Keratinocyte (primary cell): ENCODE results near the gene SIAE.

Source experiments
- EZH2 ChIP-seq: IDR thresholded peaks from one replicate; pipeline ENCODE4 v1.6.1; 2012; ENCODE audit warnings: inconsistent platforms, mild to moderate bottlenecking, low read length, moderate library complexity
- TF ChIP-seq, protein P1 (sequence below), 3 experiments: IDR thresholded peaks in 1 of 3; conservative IDR thresholded peaks in 1 of 3; optimal IDR thresholded peaks in 1 of 3; 2 replicates in 2 of 3; 3 replicates in 1 of 3; pipeline versions ENCODE3 to v1.5.1; 2011; ENCODE audit warnings: low read length in 3 of 3, mild to moderate bottlenecking in 3 of 3, moderate library complexity in 2 of 3, control low read depth in 1 of 3, inconsistent platforms in 1 of 3; ENCODE audit not compliant: insufficient read depth in 2 of 3; ENCODE audit errors: extremely low read depth in 1 of 3

DNA sequence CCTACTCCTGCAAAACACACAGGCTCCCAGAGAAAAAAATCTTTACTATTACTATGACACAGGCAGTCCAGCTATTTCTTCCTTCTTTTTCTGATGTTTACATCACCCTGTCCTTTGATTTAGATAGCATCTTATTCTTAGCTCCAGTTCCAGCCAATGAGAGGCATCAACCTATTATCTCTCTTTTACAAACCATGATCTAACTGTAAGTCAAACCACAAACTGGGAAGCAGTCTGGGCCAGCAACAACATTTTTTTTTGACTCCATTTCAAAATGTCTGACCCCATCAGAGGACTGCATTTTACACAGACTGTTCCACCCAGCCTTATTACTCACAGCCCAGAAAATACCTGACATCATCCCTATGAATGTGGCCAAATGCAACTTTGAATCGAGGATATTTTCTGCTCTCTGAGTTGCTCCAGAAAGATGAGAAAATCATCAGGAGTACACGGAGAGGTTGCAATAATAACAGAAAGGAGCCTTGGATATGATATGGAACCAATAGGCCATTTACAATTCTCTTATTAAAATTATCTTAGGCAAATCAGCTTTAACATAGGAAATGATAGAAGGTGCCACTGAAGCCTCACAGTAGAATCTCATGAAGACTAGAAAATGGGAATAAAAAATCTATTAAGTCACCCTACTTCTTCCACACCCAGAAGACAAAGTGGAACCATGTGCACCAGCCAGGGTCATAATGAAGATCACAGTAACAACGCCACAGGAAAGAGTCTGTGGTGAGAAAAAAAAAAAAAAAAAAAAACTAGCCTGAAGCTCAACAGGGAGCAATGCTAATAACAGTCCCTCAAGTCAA, 29.7 kb downstream of the SIAE start:
- TF ChIP-seq, protein P1, sequence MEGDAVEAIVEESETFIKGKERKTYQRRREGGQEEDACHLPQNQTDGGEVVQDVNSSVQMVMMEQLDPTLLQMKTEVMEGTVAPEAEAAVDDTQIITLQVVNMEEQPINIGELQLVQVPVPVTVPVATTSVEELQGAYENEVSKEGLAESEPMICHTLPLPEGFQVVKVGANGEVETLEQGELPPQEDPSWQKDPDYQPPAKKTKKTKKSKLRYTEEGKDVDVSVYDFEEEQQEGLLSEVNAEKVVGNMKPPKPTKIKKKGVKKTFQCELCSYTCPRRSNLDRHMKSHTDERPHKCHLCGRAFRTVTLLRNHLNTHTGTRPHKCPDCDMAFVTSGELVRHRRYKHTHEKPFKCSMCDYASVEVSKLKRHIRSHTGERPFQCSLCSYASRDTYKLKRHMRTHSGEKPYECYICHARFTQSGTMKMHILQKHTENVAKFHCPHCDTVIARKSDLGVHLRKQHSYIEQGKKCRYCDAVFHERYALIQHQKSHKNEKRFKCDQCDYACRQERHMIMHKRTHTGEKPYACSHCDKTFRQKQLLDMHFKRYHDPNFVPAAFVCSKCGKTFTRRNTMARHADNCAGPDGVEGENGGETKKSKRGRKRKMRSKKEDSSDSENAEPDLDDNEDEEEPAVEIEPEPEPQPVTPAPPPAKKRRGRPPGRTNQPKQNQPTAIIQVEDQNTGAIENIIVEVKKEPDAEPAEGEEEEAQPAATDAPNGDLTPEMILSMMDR (optimal IDR thresholded peaks at IDR 0.05 in 1 of 3, IDR thresholded peaks at IDR 0.05 in 1 of 3, conservative IDR thresholded peaks at IDR 0.05 in 1 of 3; ENCODE audit: extremely low read depth in 1 of 3, insufficient read depth in 2 of 3, low read length in 3 of 3) = no peak
- TF ChIP-seq EZH2 = no peak
